NCI-H1092 (cell line): ENCODE data around the gene NRXN2.

Source experiments
- DNase-seq: peaks from one replicate; lab custom pipeline; 2025; lab: John Stamatoyannopoulos, UW

NRXN2 gene

DNA sequence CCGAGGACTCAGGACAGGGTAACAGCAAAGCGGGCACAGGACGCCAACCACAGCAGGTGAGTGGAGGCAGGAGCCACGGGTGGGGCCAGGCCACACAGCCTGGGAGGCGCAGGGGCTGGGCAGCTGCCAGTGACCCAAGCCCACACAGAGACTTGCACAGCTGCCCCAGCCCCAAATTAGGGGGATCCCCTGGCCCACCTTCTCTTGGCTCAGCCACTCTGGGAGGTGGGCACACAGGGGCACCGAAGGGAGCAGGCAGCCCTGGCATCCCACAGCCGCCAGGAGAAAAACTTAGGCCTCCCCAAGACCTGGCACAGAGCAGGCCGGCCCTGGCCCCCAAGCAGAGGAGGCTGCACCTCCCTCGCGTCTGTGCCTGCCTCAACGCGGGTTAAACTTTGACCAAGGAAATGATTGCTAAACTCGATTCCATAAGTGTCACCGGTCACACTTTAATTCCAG lies 132.2 kb downstream of the NRXN2 start, which contains the start of gene SLC22A12:
TSS of gene SLC22A12 (plus strand) at position 458 of the 459 bp plus-strand sequence. CDS start 337 bp downstream, outside the sequence.
- DNase-seq = no peak

DNA sequence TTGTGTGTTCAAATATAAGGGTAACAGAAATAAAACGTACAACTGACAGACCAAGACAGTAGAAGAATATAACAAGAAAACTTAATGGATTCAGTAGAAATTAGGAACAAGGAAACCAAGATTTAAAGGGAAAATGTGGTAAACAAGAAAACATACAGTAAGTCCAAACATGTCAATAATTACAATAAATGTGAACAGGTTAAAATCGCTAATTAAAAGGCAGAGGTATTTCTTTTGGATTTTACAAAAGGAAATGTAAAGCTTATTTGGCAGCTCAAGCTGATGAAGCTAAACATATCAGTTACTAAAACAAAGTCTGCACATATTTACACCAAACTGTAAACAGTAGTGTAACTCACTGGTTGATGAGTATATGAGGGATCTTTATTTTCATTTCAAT lies 134.3 kb downstream of the NRXN2 start:
- no peak for DNase-seq

DNA sequence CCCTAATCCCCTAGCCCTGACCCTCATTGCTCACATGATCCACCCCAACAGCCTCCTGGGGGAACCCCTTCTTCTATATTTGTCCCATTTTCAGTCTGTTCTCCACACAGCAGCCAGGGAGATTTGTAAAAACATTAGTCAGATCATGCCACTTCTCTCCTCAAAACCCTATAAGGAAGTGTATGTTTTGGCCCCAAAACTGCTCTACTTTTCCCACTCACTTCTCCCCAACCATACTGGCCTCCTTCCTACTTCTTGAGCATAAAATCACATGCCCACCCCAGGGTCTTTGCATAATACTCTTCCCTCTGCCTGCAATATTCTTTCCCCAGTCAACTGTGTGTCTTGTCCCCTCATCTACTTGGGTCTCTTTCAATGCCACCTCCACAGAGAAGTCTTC lies 136.6 kb downstream of the NRXN2 start:
- no peak for DNase-seq

DNA sequence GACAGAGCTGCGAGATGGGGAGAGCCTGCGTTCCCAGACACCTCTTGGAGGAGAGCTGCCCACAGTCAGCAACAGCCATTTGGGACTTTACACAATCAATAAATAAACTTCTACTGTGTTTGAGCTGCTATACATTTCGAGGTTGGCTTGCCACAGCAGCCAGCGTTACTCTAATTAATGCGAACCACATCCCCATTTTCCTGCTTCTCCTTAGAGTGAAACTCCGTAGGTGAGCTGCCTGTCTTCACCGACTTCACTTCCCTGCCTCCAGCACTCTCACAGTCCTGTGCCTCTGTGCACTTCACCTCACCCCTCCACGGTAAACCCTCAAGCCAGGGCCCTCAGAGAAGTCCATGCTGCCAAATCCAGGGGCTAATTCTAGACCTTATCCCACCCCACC lies 137.8 kb downstream of the NRXN2 start:
- no peak for DNase-seq

DNA sequence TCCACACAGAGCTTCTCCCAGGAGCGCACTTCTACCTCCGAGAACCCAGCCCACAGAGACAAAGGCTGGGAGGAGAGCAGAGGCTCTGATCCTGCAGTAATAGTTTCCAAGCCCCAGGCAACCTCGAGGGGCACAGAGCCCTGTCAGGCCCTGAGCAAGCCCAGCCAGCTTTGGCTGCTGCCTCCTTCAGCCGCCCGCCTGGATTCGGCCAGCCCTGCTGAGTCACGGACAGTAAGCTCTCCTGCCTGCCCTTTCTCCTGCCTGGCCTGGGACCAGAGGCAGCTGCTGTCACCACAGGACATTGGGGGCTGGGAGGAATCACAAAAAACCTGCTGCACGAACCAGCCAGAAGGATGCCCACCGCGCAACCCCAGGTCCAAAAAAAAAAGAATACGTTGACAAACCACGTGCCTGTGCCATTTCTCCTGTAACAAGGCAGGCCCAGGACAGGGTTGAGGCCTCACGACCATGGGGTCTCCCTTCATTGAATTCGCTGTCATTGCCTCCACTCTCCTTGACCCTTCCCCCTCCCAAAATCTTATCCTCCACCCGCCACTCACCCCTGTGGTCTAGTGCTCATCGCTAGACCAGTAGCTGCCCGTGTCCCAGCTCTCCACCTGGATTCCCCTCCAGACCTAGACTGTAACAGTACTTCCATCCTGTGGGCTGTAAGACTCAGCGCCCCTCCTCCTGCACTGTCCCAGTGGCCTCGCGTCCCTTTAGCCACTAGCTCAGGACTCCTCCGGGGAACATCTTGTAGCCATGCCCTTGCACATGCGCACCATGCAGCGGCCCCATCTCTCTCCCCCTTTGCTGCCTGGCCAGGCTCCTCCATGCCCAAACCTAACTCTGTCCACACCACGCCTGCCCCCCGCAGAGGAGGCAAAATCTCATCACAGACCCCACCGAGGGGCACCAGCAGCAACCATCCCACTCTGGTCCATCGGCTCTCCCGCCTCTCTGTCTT lies 139.4 kb downstream of the NRXN2 start:
- no peak for DNase-seq

DNA sequence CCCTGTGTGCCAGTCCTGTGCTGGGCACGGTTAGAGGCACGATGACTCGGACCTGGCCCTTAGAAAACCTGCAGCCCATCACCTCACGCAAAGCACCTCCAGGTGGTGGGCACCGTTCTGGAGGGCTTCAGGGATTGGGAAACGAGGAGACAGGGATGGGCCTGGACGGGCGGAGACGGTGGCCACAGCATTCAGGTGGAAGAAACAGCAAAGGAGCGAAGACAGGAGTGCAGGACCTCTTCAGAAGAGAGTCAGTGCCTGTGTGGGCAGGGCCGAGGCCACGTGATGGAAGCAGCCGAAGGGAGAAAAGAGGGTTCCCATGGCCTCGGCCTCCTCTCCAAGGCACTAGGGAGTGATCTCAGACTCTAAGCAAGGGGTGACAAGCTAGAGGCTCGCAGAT lies 140.1 kb downstream of the NRXN2 start:
- DNase-seq = no peak

DNA sequence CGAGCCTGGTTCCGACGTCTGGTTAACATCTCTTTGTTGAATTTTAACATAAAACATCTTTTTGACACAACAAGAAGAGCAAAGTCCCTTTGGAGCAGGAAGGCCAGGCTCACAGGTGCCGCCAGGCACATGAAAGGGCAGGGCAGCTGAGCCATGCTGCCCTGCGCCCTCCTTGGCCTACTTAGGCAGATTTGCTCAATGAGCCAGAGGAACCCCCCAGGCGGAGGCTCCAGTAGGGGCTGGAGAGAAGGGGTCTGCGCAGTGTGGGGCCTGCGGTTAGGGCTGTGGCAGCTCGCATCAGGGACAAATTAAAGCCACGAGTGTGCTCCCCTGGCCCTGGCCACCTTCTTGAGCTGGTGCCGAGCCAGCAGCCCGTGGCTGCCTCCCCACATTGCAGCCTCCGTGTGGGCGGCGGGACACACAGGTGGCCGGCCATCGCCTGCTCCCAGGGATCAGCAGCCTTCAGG lies 141.9 kb downstream of the NRXN2 start:
- DNase-seq = no peak

DNA sequence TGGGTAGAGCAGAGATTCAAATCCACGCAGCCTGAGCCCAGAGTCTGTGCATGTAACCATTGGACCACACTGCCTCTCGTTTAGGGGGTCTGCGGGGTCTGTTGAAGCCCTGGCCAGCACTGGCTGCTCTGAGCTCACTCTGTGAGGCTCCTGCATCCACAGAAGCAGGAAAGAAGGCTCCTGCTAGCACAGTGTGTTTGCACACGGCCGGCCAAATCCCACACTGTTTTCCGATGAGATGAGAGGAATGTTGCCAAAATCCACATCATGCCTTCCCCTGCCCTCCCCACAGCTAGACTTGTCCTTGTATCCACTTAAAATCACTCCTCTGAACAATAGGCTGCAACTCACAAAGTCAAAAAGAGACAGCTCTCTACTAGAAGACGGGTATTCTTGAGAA lies 142.6 kb downstream of the NRXN2 start:
- no peak for DNase-seq

DNA sequence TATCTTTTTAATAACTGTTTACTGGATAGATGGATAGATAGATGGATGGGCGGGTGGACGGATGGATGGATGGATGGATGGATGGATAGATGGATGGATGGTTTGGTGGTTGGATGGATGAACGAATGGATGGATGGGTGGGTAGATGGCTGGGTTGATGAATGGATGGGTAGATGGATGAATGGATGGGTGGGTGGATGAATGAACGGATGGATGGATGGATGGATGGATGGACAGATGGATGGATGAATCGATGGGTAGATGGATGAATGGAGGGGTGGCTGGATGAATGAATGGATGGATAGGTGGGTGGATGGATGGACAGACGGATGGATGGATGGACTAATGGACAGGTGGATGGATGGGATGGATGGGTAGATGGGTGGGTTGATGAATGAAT lies 145.8 kb downstream of the NRXN2 start:
- no peak for DNase-seq

DNA sequence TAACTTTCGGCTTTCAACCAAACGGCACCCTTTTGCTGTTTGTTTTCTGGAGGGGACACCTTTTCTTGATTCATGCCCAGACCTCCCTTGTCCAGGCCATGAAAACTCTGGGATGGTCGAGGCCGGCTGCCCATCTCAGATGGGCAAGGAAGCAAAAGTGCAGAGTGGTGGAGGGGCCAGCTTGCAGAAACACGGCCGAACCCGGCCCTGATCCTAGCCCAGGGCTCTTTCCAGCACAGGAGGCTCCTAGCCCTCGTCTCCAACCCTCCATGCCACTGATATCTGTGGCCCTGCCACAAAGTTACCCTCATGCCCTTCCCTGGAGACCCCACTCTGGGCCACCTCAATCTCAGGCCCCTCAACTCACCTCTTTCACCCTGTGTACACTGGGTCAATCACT lies 150.9 kb downstream of the NRXN2 start:
- no peak for DNase-seq

DNA sequence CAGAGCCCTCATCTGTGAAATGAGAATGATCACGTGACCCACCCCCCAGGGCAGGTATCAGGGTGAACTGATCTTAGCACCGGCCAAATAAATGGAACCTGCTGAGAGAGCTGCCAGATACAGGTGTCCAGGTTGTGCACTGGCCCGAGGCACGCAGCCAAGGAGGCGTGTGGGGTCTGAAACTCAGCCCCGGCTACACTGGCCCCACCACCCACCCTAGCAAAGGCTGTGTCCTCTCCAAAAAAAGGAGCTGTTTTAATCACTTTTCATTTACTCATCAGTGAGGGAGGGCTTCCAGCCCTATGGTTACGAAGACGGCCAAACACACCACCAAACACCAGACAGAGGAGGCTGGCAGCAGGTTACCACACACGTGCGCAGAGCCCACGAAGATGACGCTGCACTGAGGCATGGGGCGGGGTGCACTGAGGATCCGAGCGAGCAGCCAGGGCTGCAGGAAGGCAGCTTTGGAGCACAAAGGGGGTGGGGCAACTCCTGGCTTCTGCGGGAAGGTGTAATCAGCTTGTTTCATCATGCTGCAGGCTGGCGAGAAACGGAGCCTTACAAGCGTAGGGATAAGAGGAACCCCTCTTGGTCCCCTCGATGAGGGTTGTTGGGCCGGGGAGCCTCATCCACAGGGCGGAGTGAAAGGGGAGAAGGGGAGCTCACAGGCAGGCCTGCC lies 151.4 kb downstream of the NRXN2 start:
- no peak for DNase-seq

DNA sequence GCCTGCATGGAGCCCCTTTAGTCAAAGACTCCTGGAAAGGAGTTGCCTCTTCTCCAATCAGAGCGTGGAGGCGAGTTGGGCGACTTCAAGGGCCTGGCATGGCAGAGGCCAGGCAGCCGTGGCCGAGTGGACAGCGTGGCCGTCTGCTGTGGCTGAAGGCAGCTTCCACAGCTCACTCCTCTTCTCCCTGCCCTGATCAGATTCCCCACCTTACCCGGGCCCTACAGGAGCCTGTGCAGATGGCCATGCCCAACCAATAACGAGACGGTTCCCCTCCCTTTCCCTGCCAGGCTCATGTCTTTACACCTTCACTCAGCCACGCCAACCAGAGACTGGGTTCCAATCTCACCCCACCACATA lies 152.0 kb downstream of the NRXN2 start:
- no peak for DNase-seq

DNA sequence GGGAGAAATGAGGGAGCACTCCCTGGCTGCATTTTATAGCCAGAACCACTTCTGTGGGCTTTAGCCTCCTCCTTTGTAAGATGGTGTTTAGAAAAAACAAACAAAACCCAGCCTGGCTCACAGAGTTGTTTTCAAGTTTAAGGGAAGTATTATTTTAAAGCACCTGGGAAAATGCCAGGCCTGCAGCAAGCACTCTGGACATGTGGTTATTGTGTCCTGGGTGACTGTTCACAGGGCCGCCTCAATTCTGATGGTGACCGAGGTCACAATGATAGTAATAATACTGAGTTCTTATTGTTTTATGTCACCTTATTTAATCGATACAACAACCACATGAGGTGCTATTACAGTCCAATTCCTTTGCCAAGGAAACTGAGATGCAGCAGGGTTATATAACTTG lies 152.7 kb downstream of the NRXN2 start:
- DNase-seq = no peak

DNA sequence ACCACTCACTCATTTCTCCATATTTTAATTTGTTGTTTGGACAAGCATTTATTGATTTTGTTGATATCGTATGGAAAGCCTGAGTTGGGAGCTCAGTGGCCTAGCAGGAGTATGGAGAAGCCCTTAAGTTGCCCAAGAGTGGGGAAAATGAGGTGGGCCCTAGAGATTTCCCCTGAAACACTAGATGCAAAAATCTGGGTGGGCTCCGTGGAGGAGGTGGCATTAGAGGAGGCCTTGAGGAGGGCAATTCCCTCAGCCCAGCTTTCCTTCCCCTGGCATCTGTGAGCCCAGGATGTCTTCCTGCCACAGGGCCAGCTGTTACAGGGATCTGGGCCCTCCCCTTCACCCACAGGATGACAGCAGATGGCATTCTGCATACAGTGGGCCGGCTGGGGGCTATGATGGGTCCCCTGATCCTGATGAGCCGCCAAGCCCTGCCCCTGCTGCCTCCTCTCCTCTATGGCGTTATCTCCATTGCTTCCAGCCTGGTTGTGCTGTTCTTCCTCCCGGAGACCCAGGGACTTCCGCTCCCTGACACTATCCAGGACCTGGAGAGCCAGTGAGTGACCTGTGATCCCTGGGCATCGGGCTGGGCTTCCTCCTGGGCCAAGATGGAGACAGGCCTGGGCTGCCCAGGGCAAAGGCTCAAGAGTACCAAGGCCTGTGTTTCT lies 153.6 kb downstream of the NRXN2 start:
- no peak for DNase-seq

DNA sequence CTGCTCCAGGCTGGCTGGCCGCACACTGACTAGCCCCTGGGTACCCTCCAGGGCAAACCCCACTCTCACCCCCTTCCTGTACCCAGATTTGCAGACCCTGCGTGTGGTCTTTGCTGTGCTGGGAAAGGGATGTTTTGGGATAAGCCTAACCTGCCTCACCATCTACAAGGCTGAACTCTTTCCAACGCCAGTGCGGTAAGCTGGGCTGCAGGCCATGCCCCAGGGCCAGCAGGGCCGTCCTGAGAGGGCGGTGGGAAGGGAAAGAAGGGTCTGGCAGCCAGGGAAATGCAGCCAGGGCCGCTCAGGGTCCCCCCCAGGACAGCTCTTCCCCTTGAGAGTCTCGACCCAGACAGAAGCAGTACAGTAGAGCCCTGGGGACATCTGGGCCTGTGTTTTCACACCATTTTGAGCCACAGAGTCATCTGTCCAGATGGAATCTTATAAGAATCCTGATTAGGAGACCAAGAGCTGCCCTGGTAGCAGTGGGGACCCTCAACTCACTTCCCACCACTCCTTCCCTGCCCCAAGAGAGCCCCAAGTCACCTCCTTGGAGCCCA lies 154.3 kb downstream of the NRXN2 start:
- no peak for DNase-seq

DNA sequence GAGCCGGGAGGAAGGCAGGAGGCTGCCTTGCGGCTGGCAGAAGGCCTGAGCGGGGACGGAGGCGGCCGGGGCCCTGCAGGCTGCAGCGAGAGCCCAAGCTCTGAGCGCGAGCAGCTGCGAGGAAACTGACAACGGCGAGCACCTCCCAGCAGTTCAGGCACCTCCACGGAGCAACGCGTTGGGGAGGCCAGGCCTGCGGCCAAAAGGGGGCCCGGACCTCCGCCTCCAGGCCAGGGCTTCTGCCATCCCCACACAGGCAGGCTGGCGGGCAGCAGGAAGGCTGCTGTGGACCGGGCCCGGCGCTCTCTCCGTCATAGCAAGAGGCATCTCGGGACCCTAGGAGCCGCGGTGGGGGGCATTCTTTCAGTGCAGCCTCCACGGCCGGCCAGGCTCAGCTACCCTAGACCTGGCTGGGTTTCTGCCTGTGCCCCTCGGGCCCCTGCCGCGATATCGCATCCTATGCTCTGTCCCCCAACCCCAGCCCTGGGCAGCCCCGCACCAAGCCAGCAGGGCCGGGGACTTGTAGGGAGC lies 154.9 kb downstream of the NRXN2 start:
- no peak for DNase-seq

DNA sequence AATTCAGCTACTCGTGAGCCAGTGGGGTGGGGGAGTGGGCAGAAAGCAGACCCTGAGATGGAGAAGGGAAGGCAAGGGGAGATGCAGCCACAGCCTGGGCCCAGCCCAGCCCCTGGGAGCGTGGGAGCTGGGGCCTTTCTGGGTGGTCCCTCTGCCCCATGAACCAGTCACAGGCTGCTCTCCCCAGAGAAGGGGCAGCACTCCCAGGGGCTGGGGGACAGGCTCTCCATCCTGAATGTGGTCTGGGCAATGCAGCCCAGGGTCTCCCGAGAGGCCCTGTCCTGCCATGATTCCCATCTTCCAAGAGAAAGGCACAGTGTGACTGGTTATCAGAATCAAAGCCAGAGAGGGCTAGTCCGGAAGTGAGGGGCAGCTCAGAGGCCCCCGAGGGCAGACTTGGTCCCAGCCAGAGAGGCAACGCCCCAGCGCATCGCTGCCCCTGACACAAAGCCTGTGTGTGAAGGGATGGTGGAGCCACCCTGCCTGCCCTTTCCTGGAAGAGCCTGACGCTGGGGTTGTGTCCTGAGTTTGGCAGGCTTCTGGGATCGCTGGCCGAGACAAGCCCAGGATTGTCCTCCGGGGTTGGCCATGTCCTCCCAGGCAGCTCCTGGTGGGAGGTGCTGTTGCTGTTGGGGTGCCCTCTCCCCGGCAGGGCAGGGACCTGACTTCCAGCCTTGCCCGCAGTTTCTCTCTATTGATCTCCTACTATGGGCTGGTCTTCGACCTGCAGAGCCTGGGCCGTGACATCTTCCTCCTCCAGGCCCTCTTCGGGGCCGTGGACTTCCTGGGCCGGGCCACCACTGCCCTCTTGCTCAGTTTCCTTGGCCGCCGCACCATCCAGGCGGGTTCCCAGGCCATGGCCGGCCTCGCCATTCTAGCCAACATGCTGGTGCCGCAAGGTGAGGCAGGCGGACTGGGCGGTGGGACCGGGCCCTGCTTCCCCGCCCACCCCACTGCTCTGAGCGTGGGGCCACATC lies 155.8 kb downstream of the NRXN2 start:
- no peak for DNase-seq

DNA sequence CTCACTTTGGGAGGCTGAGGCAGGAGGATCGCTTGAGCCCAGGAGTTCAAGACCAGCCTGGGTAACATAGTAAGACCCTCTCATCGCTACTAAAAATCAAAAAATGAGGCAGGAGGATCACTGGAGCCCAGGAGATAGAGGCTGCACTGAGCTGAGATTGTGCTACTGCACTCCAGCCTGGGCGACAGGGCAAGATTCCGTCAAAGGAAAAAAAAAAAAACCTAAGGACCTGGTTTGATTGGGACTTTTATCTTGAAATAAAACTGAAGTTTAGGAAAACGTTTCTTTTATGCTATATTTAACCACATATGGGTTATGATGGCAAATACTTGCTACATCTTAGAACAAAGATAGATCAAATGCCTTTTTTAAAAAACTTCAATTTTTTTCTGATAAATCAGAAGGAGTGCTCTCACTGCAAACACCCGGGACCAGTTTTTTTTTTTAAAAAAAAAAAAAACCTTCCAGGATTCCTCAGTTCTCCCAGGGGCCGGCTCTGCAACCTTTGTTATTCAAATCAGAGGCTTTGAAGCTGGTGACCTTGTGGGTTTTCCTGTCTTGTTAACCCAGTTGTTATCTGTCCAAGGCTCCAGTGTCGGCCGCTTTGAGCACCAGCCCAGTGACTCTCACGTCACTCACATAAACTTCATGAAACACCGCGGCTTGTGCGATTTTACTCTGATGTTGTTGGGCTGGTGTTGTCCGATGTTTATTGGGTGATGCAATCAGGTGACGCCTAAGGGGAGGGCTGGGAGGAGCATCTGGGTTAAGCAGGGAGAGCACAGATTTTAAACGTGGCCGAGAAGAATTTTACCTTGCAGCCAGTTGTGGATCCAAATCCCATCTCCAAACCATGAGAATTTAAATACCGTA lies 156.7 kb downstream of the NRXN2 start:
- DNase-seq = no peak

DNA sequence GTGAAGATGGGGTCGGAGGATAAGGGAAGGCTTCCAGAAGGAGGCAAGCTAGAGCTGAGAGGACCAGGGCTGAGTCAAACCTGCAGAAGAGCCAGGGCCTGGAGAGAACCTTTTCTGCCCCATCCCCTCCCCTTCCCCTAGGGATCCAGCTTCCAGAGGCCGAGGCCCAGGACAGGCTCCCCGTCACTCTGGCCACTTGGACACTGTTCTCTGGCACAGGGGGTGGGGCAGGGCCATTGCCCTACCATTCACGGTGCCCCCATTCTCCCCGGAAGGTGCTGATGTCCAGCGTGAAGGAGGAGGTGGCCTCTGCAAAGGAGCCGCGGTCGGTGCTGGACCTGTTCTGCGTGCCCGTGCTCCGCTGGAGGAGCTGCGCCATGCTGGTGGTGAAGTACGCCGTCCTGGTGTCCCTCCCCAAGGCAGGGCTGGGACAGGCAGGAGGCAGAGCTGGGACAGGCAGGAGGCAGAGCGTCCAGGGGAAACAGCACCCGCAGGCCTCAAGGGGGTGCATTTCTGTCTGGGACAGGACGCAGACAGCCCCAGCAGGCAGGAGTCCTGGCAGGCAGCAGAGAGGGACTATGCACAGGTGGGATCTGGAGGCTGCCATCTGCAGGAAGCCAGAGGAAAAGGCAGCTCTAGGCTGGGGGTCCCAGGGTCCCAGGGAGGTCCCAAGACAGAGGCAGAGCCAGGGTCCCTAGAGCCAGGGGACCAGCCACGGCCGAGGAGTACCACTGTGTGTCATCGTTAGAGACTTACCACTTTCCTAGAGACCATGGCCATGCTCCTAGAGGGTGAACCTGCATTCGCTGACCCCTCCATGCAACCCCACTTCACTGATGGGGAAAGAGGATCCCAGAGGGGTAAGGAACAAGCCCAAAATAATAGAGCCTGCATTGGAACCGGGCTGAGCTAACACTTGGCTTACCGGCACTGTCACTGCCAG lies 157.8 kb downstream of the NRXN2 start:
- no peak for DNase-seq
